Glomerular visceral epithelial cell (primary cell): ENCODE data around the gene UBE2R2.
"Not testable (repeated sequence)": the region's sequence is repeated elsewhere in the genome, so short reads cannot be mapped to it uniquely, and the experiment has no call there.

Experiments
- DNase-seq: peaks from one replicate; pipeline ENCODE4 v3.0.0-alpha.2; 2016; ENCODE audit errors: extremely low spot score

The UBE2R2 gene

GRCh38 chr9:33840381-33840780 is 23.4 kb downstream of the UBE2R2 start:
- no peak for DNase-seq

GRCh38 chr9:33843312-33843961 is 26.5 kb downstream of the UBE2R2 start:
- DNase-seq, result no peak

- no peak for DNase-seq
Observed at GRCh38 chr9:33846231-33846630, 29.3 kb downstream of the UBE2R2 start.

GRCh38 chr9:33847894-33848205 is 30.9 kb downstream of the UBE2R2 start:
- not testable (repeated sequence) for DNase-seq

- DNase-seq, result no peak
Observed at GRCh38 chr9:33850267-33850629, 33.3 kb downstream of the UBE2R2 start.

- no peak for DNase-seq
Observed at GRCh38 chr9:33850677-33851076, 33.7 kb downstream of the UBE2R2 start.

GRCh38 chr9:33851301-33851700 is 34.3 kb downstream of the UBE2R2 start:
- no peak for DNase-seq

GRCh38 chr9:33852216-33852826 is 35.4 kb downstream of the UBE2R2 start:
- peak; percentile 43 for DNase-seq

DNA sequence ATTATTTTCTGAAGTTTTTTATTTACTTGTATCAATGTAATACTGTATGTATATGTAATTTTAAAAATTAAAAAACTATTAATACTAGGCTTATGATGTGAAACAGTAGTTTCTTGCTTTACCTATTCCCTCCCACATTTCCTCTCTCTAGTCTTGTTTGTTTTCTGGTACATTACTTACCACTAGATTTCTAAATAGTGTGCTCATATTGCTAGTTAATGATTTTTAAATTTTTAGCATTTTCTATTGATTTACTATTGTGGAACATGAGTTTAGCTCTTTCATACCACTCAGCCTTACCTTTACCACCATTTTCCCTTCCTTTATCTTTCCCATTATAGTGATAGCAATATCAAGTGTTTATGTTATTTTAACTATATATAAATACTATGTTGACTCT is 39.3 kb downstream of the UBE2R2 start:
- DNase-seq, result no peak

- DNase-seq, result peak; percentile 71
Observed at GRCh38 chr9:33858423-33858822, 41.5 kb downstream of the UBE2R2 start.

DNA sequence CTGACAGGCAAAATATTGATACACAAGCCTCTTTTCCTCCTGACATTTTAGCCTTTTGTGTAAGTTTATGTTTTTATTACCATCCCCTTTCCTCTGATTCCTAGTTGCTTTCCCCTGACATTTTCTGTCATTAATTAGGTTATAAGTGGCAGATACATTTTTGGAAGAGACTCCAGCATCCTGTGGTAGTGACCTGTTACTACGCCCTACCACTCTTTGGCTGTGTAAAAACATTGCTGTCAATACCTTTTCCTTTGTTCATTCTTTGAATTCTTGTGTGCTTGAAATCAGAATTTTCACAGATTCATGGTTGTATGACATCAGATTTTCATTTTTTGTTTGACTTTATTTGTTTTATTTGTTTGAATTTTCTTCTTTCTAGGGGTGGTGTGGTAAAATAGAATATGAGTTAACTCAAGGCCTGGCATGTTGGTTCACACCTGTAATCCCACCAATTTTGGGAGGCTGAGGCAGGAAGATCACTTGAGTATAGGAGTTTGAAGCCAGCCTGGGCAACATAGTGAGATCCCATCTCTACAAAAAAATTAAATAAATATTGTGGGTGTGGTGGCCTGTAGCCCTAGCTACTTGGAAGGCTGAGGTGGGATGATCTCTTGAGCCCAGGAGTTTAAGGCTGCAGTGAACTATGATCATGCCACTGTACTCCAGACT is 43.4 kb downstream of the UBE2R2 start:
- DNase-seq, result no peak

- DNase-seq, result no peak
Observed at GRCh38 chr9:33861917-33862453, 45.0 kb downstream of the UBE2R2 start.

DNA sequence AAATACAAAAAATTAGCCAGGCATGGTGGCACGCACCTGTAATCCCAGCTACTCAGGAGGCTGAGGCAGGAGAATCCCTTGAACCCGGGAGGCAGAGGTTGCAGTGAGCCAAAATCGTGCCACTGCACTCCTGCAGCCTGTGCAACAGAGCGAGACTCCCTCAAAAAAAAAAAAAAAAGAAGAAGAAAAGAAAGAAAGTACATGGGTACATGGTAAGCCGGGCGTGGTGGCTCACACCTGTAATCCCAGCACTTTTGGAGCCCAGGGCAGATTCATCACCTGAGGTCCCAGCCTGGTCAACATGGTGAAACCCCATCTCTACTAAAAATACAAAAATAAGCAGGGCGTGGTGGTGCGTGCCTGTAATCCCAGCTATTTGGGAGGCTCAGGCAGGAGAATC is 46.1 kb downstream of the UBE2R2 start:
- not testable (repeated sequence) for DNase-seq

GRCh38 chr9:33867747-33868439 is 50.9 kb downstream of the UBE2R2 start:
- no peak for DNase-seq

DNA sequence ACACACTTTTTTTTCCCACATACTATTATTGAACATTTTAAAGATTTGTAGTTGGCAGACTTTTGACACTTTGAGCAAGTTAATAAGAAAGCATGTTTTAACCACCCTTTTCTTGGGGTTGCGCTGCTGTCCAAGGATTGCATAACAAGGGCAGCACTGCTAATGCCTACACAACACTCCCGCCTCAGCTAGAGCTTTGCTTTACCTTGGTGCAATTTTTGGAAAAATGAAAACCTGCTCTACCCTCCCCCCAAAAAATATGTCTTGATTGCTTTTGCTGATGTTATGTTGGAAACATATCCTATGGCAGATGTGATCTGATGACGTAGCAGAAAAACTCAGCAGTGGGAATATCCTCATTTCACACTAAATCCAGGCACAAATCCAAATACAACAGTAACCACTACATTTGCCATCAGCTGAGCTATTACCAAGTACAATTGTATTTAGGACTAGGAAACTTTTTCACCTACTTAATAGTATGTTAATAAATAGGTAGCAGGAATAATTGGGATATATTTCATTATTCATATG is 51.5 kb downstream of the UBE2R2 start:
- peak; percentile 18 for DNase-seq

- DNase-seq, result not testable (repeated sequence)
Observed at GRCh38 chr9:33869243-33869642, 52.3 kb downstream of the UBE2R2 start.

GRCh38 chr9:33877727-33878489 is 60.9 kb downstream of the UBE2R2 start:
- DNase-seq, result no peak

DNA sequence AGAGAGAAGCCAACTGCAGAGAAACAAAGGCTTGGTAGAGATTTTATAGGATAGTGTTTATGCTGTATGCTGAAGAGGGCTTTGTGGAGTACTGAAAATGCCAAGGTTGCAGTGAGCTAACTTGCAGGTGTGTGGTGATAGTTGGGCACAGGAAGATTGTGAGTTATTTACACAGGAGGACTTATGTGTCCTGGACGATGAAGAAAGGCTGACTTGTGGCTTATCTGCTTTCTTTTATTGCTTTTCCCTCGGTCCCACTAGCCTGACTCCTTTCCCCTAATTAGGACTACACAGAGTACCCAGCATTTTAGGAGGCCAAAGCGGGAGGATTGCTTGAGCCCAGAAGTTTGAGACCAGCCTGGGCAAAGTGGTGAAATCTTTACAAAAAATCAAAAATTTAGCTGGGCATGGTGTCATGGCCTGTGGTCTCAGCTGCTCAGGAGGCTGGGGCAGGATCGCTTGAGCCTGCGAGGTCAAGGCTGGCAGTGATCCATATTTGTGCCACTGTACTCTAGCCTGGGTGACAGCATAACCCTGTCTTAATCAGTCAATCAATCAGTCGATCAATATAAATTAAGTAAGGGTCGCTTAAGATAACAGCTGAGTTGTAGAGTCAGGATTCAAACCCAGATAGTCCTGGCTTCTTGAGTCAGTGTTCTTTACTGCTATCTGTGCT is 61.9 kb downstream of the UBE2R2 start:
- no peak for DNase-seq

DNA sequence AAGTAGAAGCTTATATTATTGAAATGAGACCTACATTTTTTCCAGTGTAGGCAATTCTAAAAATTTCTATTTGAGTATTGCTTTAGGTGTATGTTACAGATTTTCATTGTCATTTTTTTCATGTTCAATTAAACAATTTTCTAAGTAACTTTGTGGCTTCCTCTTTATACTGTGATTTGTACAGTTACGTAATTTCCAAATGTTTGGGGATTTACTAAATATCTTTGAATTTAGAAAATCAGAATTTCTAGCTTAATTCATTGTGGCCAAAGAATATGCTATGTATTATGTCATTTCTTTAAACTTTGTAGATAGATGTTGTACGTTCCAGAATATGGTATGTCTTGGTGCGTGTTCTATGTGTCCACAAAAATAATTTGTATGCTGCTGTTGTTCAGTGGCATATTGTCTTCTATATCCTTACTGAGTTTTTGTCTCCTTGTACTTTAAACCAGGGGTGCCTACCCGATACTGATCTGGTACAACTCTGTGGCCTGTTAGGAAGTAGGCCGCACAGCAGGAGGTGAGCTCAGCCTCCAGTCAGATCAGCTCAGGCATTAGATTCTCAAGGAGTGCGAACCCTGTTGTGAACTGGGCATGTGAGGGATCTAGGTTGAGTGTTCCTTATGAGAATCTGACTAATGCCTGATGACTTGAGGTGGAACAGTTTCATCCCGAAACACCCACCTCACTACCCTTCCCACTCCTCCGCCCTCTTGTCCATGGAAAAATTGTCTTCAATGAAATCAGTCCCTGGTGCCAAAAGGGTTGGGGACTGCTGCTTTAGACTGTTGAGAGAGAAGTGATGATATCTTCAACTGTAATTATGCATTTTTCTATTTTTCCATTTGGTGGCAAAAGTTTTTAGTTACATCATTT is 63.5 kb downstream of the UBE2R2 start:
- DNase-seq, result no peak

- peak; percentile 21 for DNase-seq
Observed at GRCh38 chr9:33881635-33882034, 64.7 kb downstream of the UBE2R2 start.
